ENCODE measurements around the gene NSG2. TPM values are rescaled to one million over a fixed set of nuclear protein-coding genes. Genes with fewer than 3 reads are reported as not detected.
"Not testable (repeated sequence)": the region's sequence is repeated elsewhere in the genome, so short reads cannot be mapped to it uniquely, and the experiment has no call there.

NSG2 gene
- polyA plus RNA-seq, 1 experiment = not detected

DNA sequence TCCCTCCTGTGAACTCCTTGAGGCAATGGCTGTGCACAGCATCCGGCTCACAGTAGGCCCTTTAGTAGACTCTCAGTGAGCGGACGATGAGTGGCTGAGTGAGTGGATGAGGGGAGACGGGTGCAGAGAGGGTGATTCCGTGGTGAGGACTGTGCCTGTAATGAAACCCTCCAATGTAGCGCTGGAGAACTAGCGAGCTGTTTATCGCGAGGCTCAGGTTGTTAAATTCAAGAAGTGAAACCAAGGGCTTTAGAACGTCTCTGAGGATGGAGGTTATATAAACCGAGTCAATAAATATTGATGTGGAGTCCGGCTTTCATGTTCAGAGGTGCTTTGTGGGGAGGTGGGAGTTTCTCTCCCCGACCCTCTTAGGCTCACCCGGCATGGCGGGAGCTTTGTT lies 53.2 kb downstream of the NSG2 start:
- ChIA-PET CTCF (no interaction called here), POLR2A (no interaction called here)
- no peaks in the 10 kb centered on the region for H3K27me3 ChIP-seq (ENCODE audit: control insufficient read depth, insufficient read depth, low read length)
- no peak for DNase-seq (ENCODE audit: low read depth, low spot score)
- H3K4me3 ChIP-seq (ENCODE audit: low read depth, low read length) = no peak overlapping the region
- H3K27ac ChIP-seq (ENCODE audit: low read depth, low read length) = no peak overlapping the region
- no peaks in the 10 kb centered on the region; the same call in 1 of the 2 replicates for H3K9me3 ChIP-seq (ENCODE audit: control insufficient read depth, insufficient read depth, low read length)
- TF ChIP-seq CTCF (IDR thresholded peaks at IDR 0.05; ENCODE audit: low read depth, low read length) = no peak

DNA sequence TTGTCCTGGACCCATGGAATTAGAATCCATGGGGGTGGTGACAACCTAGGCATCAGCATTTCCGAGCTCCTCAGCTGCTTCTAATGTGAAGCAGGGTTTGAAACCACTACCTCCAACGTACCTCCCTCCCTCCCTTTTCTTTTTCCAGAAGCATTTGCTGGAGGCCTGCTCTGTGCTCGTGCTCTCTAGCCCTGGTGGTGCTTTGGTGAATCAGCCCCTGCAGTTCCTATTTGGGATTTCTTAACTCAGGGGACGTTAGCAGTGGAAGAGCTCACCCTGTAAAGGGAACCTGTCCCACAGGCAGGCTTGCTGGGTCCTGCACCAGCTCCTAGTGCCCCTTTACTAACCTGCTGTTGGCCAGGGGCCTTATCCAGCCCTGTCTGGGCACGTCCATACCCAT lies 55.0 kb downstream of the NSG2 start:
- ChIA-PET POLR2A (no interaction called here), CTCF (no interaction called here)
- Histone ChIP-seq H3K27ac (ENCODE audit: low read depth, low read length) (no peak overlapping the region), H3K4me3 (ENCODE audit: low read depth, low read length) (no peak overlapping the region), H3K9me3 (ENCODE audit: control insufficient read depth, insufficient read depth, low read length) (no peaks in the 10 kb centered on the region; the same call in 1 of the 2 replicates), H3K27me3 (ENCODE audit: control insufficient read depth, insufficient read depth, low read length) (no peaks in the 10 kb centered on the region)
- DNase-seq (ENCODE audit: low read depth, low spot score) = no peak
- no peak for TF ChIP-seq CTCF (IDR thresholded peaks at IDR 0.05; ENCODE audit: low read depth, low read length)

DNA sequence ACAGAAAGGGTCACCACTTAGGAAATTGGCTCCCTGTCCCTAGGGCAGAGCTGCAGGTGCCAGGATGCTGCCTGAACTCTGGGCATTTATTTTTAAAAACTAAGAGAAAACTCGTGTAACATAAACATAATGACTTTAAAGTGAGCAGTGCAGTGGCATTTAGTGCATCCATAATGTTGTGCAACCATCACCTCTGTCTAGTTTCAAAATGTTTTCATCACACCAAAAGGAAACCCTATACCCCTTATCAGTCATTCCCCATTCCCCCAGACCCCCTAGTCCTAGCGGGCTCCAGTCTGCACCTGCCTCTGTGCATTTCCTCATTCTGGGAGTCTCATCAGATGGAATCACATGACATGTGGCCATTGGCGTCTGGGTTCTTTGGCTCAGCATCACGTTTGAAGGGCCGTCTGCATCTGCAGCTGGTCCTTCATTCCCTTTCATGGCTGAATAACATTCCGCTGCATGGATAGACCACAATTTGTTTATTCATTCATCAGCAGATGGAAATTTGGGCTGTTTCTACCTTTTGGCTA lies 55.8 kb downstream of the NSG2 start:
- no peaks in the 10 kb centered on the region; the same call in 1 of the 2 replicates for H3K9me3 ChIP-seq (ENCODE audit: control insufficient read depth, insufficient read depth, low read length)
- CTCF ChIA-PET = no interaction called here
- H3K27ac ChIP-seq (ENCODE audit: low read depth, low read length) = no peak overlapping the region
- TF ChIP-seq CTCF (IDR thresholded peaks at IDR 0.05; ENCODE audit: low read depth, low read length) = no peak
- no peak overlapping the region for H3K4me3 ChIP-seq (ENCODE audit: low read depth, low read length)
- no peaks in the 10 kb centered on the region for H3K27me3 ChIP-seq (ENCODE audit: control insufficient read depth, insufficient read depth, low read length)
- no peak for DNase-seq (ENCODE audit: low read depth, low spot score)
- POLR2A ChIA-PET = no interaction called here

DNA sequence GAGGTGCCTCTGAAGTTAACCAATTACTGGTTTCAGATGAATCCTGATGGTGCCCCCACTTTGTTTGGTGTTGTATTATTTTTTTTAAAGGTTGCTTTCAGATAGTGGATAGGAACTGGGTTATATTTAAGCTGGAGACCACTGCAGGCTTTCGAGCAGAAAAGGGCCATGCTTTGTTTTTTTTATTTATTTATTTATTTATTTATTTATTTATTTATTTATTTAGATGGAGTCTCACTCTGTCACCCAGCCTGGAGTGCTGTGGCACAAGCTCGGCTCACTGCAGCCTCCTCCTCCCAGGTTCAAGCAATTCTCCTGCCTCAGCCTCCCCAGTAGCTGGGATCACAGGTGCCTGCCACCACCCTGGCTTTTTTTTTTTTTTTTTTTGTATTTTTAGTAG lies 57.1 kb downstream of the NSG2 start:
- POLR2A ChIA-PET = not testable (repeated sequence)

GRCh38 chr5:174106997-174107655 lies 61.6 kb downstream of the NSG2 start:
- ChIA-PET CTCF (interaction anchor here (0.6 kb wide), 1 partner anchor 8 kb away, joined by 4 read pairs; no protein-coding TSS in a partner anchor), POLR2A (no interaction called here)
- no peak overlapping the region for H3K4me3 ChIP-seq (ENCODE audit: low read depth, low read length)
- no peaks in the 10 kb centered on the region for H3K27me3 ChIP-seq (ENCODE audit: control insufficient read depth, insufficient read depth, low read length)
- H3K9me3 ChIP-seq (ENCODE audit: control insufficient read depth, insufficient read depth, low read length) = no peaks in the 10 kb centered on the region; the same call in 1 of the 2 replicates
- TF ChIP-seq CTCF (IDR thresholded peaks at IDR 0.05; ENCODE audit: low read depth, low read length) = no peak
- DNase-seq (ENCODE audit: low read depth, low spot score) = no peak
- no peak overlapping the region for H3K27ac ChIP-seq (ENCODE audit: low read depth, low read length)

More for the DNA sequence above, 57.1 kb downstream of the NSG2 start:
- DNase-seq (ENCODE audit: low read depth, low spot score); H3K9me3 ChIP-seq (ENCODE audit: control insufficient read depth, insufficient read depth, low read length); CTCF ChIA-PET; H3K4me3 ChIP-seq (ENCODE audit: low read depth, low read length); H3K27me3 ChIP-seq (ENCODE audit: control insufficient read depth, insufficient read depth, low read length); H3K27ac ChIP-seq (ENCODE audit: low read depth, low read length): not testable (repeated sequence)

Measured in AG04450 (cell line).